HG03457 (cell line): ENCODE results near the gene BLMH.

Source experiments
- ATAC-seq: cut with Tn5 transposase; IDR thresholded peaks from one replicate; pipeline ENCODE4 v1.9.1; 2021; ENCODE audit warnings: moderate number of reproducible peaks; ENCODE audit not compliant: unreplicated experiment

BLMH gene

GRCh38 chr17:30253312-30253711 lies 38.4 kb downstream of the BLMH start:
- no peak for ATAC-seq

- no peak for ATAC-seq
Measured at GRCh38 chr17:30251931-30252330, 39.8 kb downstream of the BLMH start.

- ATAC-seq, result no peak
Measured at GRCh38 chr17:30249460-30249859, 42.3 kb downstream of the BLMH start.

- ATAC-seq, result no peak
Measured at GRCh38 chr17:30248786-30249185, 43.0 kb downstream of the BLMH start.

GRCh38 chr17:30246460-30246859 lies 45.3 kb downstream of the BLMH start:
- ATAC-seq, result no peak

GRCh38 chr17:30244853-30245385 lies 46.8 kb downstream of the BLMH start:
- no peak for ATAC-seq

GRCh38 chr17:30243568-30243967 lies 48.2 kb downstream of the BLMH start:
- no peak for ATAC-seq

- no peak for ATAC-seq
Measured at GRCh38 chr17:30243002-30243401, 48.7 kb downstream of the BLMH start.

GRCh38 chr17:30241051-30241450 lies 50.7 kb downstream of the BLMH start:
- ATAC-seq, result no peak

- no peak for ATAC-seq
Measured at GRCh38 chr17:30240177-30240576, 51.6 kb downstream of the BLMH start.

GRCh38 chr17:30239089-30239462 lies 52.7 kb downstream of the BLMH start:
- no peak for ATAC-seq

GRCh38 chr17:30238387-30239088 lies 53.2 kb downstream of the BLMH start:
- no peak for ATAC-seq

- ATAC-seq, result no peak
Measured at GRCh38 chr17:30238003-30238344, 53.8 kb downstream of the BLMH start.

GRCh38 chr17:30237296-30238002 lies 54.3 kb downstream of the BLMH start:
- ATAC-seq, result no peak

GRCh38 chr17:30236766-30237165 lies 55.0 kb downstream of the BLMH start:
- ATAC-seq, result no peak

GRCh38 chr17:30236297-30236624 lies 55.5 kb downstream of the BLMH start:
- ATAC-seq, result no peak

GRCh38 chr17:30235386-30236296 lies 56.1 kb downstream of the BLMH start, which contains the start of gene SLC6A4:
SLC6A4 (minus strand) TSS chr17:30235697; CDS start chr17:30221958, 13,739 bp downstream.
- no peak for ATAC-seq

- no peak for ATAC-seq
Measured at GRCh38 chr17:30234964-30235363, 56.8 kb downstream of the BLMH start.

- ATAC-seq, result no peak
Measured at GRCh38 chr17:30234296-30234695, 57.4 kb downstream of the BLMH start.

GRCh38 chr17:30232824-30233427 lies 58.8 kb downstream of the BLMH start:
- no peak for ATAC-seq
